ENCODE results near the gene STARD7.

DNA sequence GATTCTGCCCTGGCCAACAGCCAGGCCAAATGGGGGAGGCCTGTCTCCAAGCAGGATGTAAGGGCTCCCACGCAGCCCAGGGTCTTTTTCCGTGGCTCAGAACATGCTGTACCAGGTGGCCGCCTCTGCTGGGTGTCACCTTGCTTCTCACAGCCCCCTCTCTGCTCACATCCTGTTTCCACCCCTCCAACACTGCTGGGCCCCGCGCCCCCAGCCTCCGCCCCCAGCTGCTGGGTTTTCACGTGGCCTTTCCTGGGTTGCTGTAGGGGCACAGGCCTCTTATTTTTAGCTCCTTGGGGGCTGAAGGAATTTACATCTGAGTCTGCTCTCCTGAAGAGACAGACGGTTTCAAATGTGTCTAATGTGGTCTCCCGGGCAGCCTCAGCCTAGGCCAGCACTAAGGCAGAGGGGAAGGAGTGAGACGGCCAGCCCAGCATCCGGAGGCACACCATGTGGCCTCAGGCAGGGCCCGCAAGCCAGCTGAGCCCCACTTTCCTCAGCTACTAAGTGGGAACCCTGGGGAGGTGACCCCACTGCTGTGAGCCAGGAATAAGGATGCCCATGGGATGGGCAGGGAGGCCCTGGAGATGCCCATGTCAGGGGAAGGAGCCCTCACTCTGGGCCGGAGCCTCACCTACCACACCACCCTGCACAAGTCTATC is 44.7 kb downstream of the STARD7 start:
- TF ChIP-seq EP300 (IDR thresholded peaks at IDR 0.05), result no peak
- TF ChIP-seq, protein P1, sequence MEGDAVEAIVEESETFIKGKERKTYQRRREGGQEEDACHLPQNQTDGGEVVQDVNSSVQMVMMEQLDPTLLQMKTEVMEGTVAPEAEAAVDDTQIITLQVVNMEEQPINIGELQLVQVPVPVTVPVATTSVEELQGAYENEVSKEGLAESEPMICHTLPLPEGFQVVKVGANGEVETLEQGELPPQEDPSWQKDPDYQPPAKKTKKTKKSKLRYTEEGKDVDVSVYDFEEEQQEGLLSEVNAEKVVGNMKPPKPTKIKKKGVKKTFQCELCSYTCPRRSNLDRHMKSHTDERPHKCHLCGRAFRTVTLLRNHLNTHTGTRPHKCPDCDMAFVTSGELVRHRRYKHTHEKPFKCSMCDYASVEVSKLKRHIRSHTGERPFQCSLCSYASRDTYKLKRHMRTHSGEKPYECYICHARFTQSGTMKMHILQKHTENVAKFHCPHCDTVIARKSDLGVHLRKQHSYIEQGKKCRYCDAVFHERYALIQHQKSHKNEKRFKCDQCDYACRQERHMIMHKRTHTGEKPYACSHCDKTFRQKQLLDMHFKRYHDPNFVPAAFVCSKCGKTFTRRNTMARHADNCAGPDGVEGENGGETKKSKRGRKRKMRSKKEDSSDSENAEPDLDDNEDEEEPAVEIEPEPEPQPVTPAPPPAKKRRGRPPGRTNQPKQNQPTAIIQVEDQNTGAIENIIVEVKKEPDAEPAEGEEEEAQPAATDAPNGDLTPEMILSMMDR (IDR thresholded peaks at IDR 0.05), result no peak

Data from gastroesophageal sphincter (tissue), 3 donors.